Germinal center (tissue), 1 donor: ENCODE data around the gene TRIOBP.
"Not testable (repeated sequence)": the region's sequence is repeated elsewhere in the genome, so short reads cannot be mapped to it uniquely, and the experiment has no call there.

ENCODE experiments used
- DNase-seq: peaks from one replicate; pipeline ENCODE4 v3.0.0; 2012; ENCODE audit warnings: mixed read lengths, low spot score

Gene TRIOBP

DNA sequence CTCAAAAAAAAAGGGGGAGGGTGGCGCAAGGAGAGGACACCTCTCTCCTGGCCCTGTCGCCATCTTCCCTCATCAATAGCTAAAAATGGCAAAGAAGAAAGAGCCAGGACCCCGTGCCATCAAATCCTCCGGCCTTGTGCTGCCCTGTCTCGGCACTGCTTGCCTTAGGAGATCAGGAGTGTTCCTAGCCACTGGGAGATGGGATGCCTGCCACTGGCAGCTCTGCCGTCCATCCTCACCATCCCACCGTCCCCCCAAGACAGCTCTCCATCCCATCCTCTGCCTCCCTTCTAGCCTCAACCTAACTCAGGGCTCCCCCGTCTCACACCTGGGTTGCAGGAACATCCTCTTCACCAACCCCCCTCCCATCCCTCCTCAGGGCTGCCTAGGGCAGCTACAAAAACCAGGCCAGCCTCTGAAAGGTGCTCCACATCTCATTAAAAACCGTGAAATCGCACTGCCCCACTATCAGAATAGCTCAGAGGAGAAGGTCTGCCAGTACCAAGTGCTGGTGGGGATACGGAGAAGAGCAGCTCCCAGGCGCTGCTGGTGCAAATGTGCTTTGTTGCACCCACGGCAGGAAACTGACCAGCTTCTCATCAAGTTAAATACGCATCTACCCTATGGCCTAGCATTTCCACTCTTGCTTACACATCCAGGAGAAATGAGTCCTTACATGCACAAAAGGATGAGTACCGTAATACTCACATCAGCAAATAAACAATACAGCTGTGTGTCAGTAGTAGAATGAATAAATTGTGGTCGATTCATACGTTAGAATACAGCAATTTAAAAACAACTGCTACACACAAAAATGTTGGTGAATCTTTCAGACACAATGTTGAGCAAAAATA lies 79.2 kb downstream of the TRIOBP start:
- DNase-seq = no peak

DNA sequence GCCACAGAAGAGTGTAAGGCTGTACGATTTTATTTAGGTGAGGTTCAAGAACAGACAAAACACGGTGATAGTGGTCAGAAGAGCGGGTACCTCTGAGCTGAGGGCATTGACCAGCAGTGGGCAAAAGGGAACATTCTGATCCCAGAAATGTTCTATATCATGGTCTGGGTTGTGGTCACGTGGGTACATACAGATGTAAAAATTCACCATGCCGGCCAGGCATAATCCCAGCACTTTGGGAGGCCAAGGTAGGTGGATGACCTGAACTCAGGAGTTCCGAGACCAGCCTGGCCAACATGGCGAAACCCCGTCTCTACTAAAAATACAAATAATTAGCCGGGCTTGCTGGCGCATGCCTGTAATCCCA lies 79.8 kb downstream of the TRIOBP start:
- no peak for DNase-seq

GRCh38 chr22:37777122-37777687 lies 80.4 kb downstream of the TRIOBP start:
- DNase-seq = peak; percentile 65

DNA sequence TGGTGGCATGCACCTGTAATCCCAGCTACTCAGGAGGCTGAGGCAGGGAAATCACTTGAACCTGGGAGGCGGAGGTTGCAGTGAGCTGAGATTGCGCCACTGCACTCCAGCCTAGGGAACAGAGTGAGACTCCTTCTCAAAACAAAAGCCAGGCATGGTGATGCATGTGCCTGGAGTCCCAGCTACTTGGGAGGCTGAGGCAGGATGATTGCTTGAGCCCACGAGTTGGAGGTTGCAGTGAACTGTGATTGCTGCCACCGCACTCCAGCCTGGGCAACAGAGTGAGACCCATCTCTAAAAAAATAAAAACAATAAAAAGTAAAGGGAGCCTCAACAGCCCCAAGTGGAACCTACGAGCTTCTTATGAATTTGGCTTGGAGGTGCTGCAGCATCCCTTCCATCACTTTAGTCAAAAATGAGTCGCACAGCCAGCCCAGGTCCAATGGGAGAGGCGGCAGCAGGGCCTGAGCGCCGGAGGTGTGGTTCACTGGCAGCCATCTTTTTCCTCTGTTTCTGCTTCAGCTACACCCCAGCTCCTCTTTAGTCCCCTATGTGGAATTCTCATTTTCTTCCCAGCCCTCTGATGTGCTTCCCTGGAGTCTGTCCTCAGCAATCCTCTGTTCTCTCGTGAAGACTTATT lies 81.6 kb downstream of the TRIOBP start:
- DNase-seq = no peak

DNA sequence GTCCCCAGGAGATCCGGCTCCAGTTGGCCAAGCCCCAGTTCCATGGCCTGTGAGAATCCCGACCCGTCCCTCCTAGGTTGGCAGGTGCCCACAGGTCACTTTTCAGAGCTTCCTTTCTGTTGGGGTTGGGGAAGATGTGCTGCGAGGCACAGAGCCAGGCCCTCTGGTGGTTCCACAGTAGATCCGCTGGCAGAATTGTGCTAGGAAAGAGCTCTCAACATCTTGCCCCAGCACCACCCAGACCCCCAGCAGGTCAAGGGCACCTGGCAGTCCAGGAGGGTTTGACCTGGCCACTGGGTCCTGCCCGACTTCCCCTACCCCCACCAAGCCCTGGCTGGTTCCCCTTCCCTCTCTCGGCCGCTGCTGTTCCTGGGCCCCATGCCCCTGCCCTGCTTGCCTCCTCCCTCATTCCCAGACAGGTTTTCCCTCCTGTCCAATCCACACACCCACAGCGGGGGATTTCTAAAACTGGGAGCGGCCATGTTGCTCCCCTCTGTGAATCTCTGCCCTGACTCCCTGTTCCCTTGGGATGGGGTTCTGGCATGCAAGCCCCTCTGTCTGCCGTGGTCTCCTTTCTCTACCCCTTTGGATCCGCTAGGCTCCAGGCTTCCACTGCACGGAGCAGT lies 84.7 kb downstream of the TRIOBP start:
- DNase-seq = no peak

DNA sequence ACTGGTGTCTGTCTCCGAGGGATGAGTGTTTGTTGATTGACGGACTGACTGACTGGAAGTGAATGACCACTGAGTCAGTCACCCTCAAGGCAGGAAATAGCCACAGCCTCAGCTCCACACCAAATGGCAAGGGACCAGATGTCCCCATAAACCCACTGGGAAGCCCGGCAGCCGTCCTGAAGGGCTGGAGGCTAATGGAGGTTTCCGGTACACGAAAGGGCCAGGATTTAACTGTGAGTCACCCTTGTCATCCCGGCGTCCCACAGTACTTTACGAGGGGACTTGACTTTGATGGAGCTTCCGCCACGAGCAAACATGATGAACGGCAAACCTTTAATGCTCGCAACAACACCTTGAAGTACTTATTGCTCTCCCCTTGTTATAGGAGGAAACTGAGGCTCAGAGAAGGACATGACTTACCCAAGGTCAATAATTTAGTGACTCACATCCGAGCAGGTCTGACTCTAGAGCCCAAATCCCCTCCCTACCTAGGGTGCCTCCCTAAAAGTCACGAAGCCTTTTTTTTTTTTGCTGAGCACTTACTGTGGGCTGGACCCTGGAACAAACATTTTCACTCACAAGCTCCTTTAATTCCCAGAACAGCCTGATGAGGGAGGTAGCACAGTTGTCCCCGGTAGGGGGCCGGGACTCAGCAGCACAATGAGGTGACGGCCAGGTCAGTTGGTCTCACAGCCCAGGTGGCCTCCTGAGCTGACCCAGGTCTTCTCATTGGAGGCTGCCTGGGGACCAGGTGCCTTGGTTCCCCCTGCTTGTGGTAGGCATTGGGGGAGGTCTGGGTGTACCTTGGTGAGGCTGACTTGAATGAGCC lies 85.7 kb downstream of the TRIOBP start:
- no peak for DNase-seq

DNA sequence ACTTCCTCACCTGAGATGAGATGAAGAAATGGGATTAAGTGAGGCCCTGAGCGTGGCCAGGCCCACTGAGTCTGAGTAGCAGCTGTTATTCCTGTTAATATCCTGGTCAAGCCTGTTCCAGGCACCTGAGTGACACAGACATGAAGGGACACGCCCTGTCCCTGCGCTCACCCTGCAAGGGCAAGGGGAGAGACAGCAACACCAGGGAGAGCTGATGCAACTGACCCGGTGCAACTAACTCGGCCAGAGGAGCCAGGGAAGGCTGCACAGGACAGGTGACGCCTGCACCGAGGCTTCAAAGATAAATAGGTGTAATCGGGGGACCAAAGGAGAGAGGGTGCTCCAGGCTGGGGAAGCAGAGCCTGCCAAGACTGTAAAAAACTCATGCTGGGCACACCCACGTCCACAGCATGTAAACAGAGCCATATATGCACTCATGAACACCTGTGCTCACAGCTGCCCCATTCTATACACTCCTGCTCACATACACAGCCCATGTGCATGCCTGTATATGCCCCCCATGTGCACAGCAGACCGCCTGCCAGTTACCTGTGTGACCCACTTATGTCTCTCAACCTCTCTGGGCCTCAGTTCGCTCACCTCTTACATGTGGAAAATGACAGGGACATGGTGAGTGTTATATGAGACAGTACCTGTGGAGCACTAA lies 88.1 kb downstream of the TRIOBP start:
- DNase-seq = no peak

DNA sequence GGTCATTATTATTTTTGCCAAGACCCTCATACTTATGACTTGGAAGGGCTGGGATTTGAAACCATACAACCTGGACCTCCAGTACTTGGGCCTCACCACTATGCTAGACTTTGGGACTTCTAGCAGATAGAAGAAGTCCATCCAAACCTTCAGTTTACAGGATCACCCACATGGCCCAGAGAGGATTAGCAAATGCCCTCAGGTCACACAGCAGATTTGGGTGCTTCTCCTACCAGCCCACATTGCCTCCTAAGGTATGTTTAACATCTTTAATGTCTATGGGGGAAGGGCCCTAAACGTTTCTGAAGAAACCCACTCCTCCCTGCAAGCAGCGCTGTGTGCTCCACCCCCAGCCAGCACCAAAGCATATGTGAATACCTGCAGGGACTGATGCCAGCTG lies 93.4 kb downstream of the TRIOBP start:
- no peak for DNase-seq

DNA sequence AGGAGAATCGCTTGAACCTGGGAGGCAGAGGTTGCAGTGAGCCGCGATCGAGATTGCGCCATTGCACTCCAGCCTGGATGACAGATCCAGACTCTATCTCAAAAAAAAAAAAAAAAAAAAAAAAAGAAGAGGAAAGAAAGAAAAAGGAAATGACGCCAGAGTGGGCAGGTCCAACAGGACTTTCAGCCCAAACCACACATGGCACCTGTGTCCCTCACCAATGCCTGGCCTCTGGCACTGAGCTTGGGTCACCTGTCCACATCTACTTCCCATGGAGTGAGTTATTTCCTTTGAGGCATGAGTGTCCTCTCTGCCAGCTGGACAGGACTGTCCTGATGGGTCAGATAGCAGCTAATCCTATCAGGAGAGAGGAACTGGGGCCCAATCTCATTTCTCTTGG lies 95.6 kb downstream of the TRIOBP start:
- no peak for DNase-seq

DNA sequence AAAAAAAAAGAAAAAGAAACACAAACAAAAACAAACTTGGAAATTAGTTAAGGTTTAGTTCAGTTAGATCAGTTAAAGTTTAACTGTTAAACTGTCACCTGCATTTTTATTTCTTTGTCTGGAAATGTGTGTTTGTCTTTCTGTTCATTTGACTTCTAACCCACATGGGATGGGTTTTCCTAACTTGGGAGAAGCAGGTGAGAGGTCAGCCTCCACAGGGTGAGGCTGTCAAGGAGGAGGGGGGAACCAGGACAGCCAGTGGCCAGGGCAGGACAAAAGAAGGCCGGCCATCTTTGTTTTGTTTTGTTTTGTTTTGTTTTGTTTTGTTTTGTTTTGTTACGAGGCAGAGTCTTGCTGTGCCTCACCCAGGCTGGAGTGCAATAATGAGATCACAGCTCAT lies 97.5 kb downstream of the TRIOBP start:
- DNase-seq = no peak

GRCh38 chr22:37796079-37796478 lies 99.2 kb downstream of the TRIOBP start:
- DNase-seq = no peak

GRCh38 chr22:37797259-37797658 lies 100.4 kb downstream of the TRIOBP start:
- not testable (repeated sequence) for DNase-seq

- no peak for DNase-seq
Observed at GRCh38 chr22:37797874-37798500, 101.1 kb downstream of the TRIOBP start.

DNA sequence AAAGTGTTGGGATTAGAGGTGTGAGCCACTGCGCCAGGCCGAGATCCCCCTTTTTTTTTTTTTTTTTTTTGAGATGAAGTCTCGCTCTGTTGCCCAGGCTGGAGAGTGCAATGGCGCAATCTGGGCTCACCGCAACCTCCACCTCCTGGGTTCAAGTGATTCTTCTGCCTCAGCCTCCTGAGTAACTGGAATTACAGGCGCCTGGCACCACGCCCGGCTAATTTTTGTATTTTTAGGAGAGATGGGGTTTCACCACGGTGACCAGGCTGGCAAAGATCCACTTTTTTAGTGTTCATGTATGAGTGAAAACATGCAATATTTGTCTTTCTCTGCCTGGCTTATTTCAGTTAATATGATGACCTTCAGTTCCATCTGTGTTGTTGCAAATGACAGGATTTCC lies 103.1 kb downstream of the TRIOBP start:
- not testable (repeated sequence) for DNase-seq

- no peak for DNase-seq
Observed at GRCh38 chr22:37801946-37802309, 105.1 kb downstream of the TRIOBP start.

DNA sequence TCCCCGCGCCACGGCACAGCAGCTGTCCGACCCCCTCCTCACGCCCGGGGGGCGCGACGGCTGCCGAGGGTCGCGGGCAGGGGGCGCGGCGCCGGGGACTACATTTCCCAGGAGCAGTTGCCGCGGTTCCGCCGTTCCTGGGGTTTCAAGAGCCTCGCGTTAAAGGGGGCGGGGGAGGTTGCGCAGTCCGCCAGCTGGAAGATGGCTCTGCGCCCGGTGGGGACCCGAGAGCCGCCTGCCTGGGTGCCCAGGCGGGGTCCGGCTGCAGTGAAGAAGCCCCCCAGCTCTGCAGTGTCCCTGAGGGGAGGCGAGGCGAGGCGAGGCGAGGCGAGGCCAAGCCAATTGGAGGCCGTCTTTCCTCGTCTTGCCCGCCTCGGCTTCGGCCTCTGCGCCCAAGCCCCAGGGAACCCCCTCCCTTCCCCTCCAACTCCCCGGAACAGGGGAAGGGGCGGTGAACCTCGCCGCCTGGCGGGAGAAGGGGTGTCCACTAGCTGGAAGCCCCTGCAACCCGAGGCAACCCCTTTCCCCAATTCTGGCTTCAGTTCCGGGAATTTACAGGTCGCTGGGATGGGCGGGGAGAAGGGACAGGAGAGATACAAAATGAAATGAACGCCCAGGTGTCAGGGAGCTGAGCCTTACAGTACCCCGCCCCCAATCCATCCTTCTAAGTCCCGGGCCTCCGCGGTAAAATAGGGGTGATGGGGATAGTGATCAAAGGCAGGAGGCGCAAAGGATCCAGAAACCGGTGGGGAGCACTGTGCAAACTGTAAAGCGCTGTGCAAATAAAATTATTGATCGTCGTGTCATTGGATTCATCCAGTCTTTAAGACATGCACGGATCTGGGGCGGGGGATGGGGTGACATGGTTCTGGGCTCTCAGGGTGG lies 105.7 kb downstream of the TRIOBP start:
- no peak for DNase-seq

- no peak for DNase-seq
Observed at GRCh38 chr22:37803195-37803638, 106.4 kb downstream of the TRIOBP start.

DNA sequence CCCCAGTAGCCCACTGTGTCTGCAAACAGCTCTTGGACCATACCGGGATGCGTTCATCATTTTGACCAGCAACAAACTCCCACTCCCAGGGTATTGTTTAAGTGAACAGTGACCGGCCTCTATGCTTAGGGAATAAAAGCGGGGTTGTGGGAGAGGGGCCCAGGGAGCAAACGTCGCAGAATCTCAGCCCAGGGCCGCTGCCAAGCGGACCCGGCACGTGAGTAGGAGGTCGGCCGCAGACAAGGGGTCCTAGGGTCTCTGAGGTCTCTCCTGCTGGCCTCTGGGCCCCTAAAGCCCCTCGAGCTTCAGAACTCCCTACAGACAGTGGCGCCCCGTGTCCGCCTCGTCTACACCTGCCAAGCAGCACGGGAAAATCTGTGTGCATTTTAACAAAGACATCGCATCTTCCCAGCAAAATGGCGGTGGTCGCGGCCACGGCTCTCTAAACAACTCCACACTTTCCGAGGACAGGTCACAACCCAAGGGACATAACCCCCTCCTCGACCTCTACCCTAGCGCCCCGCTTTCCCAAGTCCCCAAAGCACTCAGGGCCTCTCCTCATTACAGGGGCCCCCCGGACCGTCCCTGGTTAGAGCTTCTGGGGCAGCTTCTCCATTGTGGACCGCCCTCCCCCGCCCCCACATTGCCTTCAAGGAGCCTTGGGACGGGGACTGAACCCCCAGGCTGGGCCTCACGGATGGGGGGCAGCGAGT lies 106.9 kb downstream of the TRIOBP start:
- DNase-seq = no peak

DNA sequence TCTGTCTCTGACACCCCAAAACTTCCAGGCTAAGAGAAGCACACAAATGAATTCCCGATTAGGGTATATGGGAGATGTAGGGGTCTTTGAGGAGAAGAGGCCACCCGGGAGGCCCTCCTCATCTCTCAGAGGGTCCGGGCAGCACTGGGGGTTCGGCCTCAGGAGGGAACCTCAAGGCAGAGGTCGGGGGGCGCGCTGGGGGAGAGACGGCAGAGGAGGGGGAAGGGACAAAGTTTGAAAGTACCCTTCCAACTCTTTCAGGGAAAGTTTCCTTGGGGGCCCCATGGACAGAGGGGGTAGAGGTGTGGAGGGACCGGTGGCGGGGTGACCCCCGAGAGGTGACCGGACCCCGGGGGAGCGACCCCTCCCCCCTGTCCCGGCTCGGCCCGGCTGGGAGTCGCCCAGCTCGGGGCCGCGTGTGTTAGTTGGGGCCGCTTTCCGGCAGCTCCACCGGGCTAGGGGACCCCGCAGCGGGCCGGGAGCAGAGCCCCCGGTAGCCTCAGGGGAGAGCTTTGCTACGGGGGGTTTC lies 107.6 kb downstream of the TRIOBP start:
- no peak for DNase-seq
